ENCODE results near the gene GSTM4. TPM values are rescaled to one million over a fixed set of nuclear protein-coding genes. Genes with fewer than 3 reads are reported as not detected.

The GSTM4 gene
- total and polyA plus RNA-seq, 9 of the 15 experiments (the other 6 are each of a cell fraction or from before 2014, with no cell fraction given): 18.8 to 53.4 (median 38.8) TPM

GRCh38 chr1:109619576-109620400 is 36.1 kb upstream of the GSTM4 start, which contains the start of the genes AMPD2 and GNAT2 (continued):
- TF ChIP-seq GTF3C2 (IDR thresholded peaks at IDR 0.05; ENCODE audit: borderline replicate concordance, extremely low read depth, insufficient read length) (no peak), SETDB1 (IDR thresholded peaks at IDR 0.05; ENCODE audit: low read length) (no peak), KAT2B (IDR thresholded peaks at IDR 0.05; ENCODE audit: low read depth, low read length) (no peak), ZNF561 (CRISPR knock-in tag; conservative IDR thresholded peaks at IDR 0.05) (no peak), ESRRB (CRISPR knock-in tag; IDR thresholded peaks at IDR 0.05; ENCODE audit: borderline replicate concordance) (no peak), ZMIZ1 (IDR thresholded peaks at IDR 0.05; ENCODE audit: low read depth in 2 of 2, low read length in 2 of 2) (no peak), MCM2 (IDR thresholded peaks at IDR 0.05; ENCODE audit: low read depth) (no peak), CHD2 (IDR thresholded peaks at IDR 0.05; ENCODE audit: low read depth, low read length) (peak; percentile 50; the same call in 1 of the 2 replicates), U2AF2 (optimal IDR thresholded peaks at IDR 0.05; ENCODE audit: low read depth, low read length) (no peak), PRPF4 (IDR thresholded peaks at IDR 0.05; ENCODE audit: insufficient read depth, low read depth, low read length, poor library complexity, severe bottlenecking) (no peak), SMC3 (conservative IDR thresholded peaks at IDR 0.05; ENCODE audit: insufficient read depth, low read depth, low read length) (no peak), FOXK1 (CRISPR knock-in tag; IDR thresholded peaks at IDR 0.05; ENCODE audit: borderline replicate concordance) (peak; percentile 60; the same call in 1 of the 2 replicates), E2F1 (CRISPR knock-in tag; IDR thresholded peaks at IDR 0.05) (no peak), KAT8 (IDR thresholded peaks at IDR 0.05; ENCODE audit: low read depth) (no peak), SOX6 (IDR thresholded peaks at IDR 0.05) (peak; percentile 32; the same call in 1 of the 2 replicates), BHLHE40 (IDR thresholded peaks at IDR 0.05; ENCODE audit: low read length) (0 out of 2 replicates have a peak, but pooled peaks have one; percentile 16), MEF2A (IDR thresholded peaks at IDR 0.05; ENCODE audit: control insufficient read depth, low read depth, low read length) (no peak), ZFP1 (CRISPR knock-in tag; IDR thresholded peaks at IDR 0.05) (no peak), CBX2 (IDR thresholded peaks at IDR 0.05; ENCODE audit: insufficient read depth, low read length, poor library complexity, severe bottlenecking) (no peak)

Measured in K562 (cell line).